ENCODE measurements around the gene CHRNA5.
A peak's percentile ranks its signal among the peaks of the same experiment; 100 is the strongest.

Gene CHRNA5

GRCh38 chr15:78563092-78563491 lies 2.2 kb upstream of the CHRNA5 start:
- Histone ChIP-seq H4K8ac (ENCODE audit: low read length) (no peak overlapping the region), H2BK12ac (ENCODE audit: low read length in 2 of 2) (no peak overlapping the region), H3K27me3 (ENCODE audit: control insufficient read depth in 1 of 2, insufficient read depth in 1 of 2, low read length in 2 of 2) (peaks cover 3 to 36% of the 10 kb centered on the region in 2 experiments), H3K23ac (ENCODE audit: low read length in 2 of 2) (no peak overlapping the region), H3K4me1 (ENCODE audit: control insufficient read depth, insufficient read depth, low read depth, low read length) (peaks cover 6% of the 10 kb centered on the region), H3K4ac (ENCODE audit: low read depth in 1 of 2, low read length in 2 of 2) (no peak overlapping the region), H3K9me3 (ENCODE audit: control insufficient read depth, low read length) (no peaks in the 10 kb centered on the region), H3K36me3 (ENCODE audit: control insufficient read depth in 1 of 2, insufficient read depth in 2 of 2, low read depth in 1 of 2, low read length in 2 of 2) (no peaks in the 10 kb centered on the region), H3K79me1 (replicated peaks; ENCODE audit: low read length, poor library complexity, severe bottlenecking) (no peaks in the 10 kb centered on the region), H3K18ac (ENCODE audit: low read depth in 1 of 2, low read length in 2 of 2) (no peak overlapping the region), H2BK120ac (ENCODE audit: low read depth, low read length) (no peak overlapping the region), H3K9ac (ENCODE audit: low read length) (no peak overlapping the region), H2AK5ac (ENCODE audit: low read length, severe bottlenecking) (no peak overlapping the region), H3K14ac (ENCODE audit: low read length in 2 of 2) (no peak overlapping the region), H2BK5ac (ENCODE audit: low read depth, low read length, poor library complexity, severe bottlenecking) (no peak overlapping the region), H3K27ac (ENCODE audit: low read length, poor library complexity, severe bottlenecking) (no peak overlapping the region), H3K4me3 (ENCODE audit: insufficient read depth in 1 of 2, low read depth in 1 of 2, low read length in 2 of 2) (no peak overlapping the region), H4K91ac (ENCODE audit: low read length) (no peak overlapping the region), H3K4me2 (ENCODE audit: low read length, poor library complexity, severe bottlenecking) (no peak overlapping the region), H2AFZ (ENCODE audit: low read depth, low read length) (no peak overlapping the region), H2BK15ac (ENCODE audit: low read depth, poor library complexity, severe bottlenecking) (no peak overlapping the region)
- DNase-seq = no peak
- 76% methylated on average over 1 of the region's 2 CpGs for WGBS

GRCh38 chr15:78564743-78565096 lies 600 bp upstream of the CHRNA5 start:
- H2AK5ac ChIP-seq (ENCODE audit: low read length, severe bottlenecking) = no peak overlapping the region
- H3K4me2 ChIP-seq (ENCODE audit: low read length, poor library complexity, severe bottlenecking) = peak overlapping the region; percentile 44
- no peaks in the 10 kb centered on the region for H3K9me3 ChIP-seq (ENCODE audit: control insufficient read depth, low read length)
- no peak overlapping the region for H3K4ac ChIP-seq (ENCODE audit: low read depth in 1 of 2, low read length in 2 of 2)
- no peaks in the 10 kb centered on the region for H3K79me1 ChIP-seq (replicated peaks; ENCODE audit: low read length, poor library complexity, severe bottlenecking)
- H3K18ac ChIP-seq (ENCODE audit: low read depth in 1 of 2, low read length in 2 of 2) = no peak overlapping the region
- H3K36me3 ChIP-seq (ENCODE audit: control insufficient read depth in 1 of 2, insufficient read depth in 2 of 2, low read depth in 1 of 2, low read length in 2 of 2) = no peaks in the 10 kb centered on the region
- H3K27ac ChIP-seq (ENCODE audit: low read length, poor library complexity, severe bottlenecking) = no peak overlapping the region
- H3K4me1 ChIP-seq (ENCODE audit: control insufficient read depth, insufficient read depth, low read depth, low read length) = peaks cover 6% of the 10 kb centered on the region
- H2BK120ac ChIP-seq (ENCODE audit: low read depth, low read length) = no peak overlapping the region
- H3K14ac ChIP-seq (ENCODE audit: low read length in 2 of 2) = no peak overlapping the region
- peak overlapping the region in 1 of 2 experiments; percentile 82 for H3K4me3 ChIP-seq (ENCODE audit: insufficient read depth in 1 of 2, low read depth in 1 of 2, low read length in 2 of 2)
- no peak overlapping the region for H2BK12ac ChIP-seq (ENCODE audit: low read length in 2 of 2)
- DNase-seq = no peak
- H3K27me3 ChIP-seq (ENCODE audit: control insufficient read depth in 1 of 2, insufficient read depth in 1 of 2, low read length in 2 of 2) = peaks cover 3 to 40% of the 10 kb centered on the region in 2 experiments
- H4K91ac ChIP-seq (ENCODE audit: low read length) = no peak overlapping the region
- H2BK15ac ChIP-seq (ENCODE audit: low read depth, poor library complexity, severe bottlenecking) = no peak overlapping the region
- H4K8ac ChIP-seq (ENCODE audit: low read length) = no peak overlapping the region
- H3K9ac ChIP-seq (ENCODE audit: low read length) = no peak overlapping the region
- H2BK5ac ChIP-seq (ENCODE audit: low read depth, low read length, poor library complexity, severe bottlenecking) = no peak overlapping the region
- H2AFZ ChIP-seq (ENCODE audit: low read depth, low read length) = peak overlapping the region; percentile 7
- peak overlapping the region in 1 of 2 experiments; percentile 54 for H3K23ac ChIP-seq (ENCODE audit: low read length in 2 of 2)
- 67% methylated on average over 11 of the region's 11 CpGs for WGBS

- Histone ChIP-seq H3K9ac (ENCODE audit: low read length) (peak overlapping the region; percentile 61), H4K8ac (ENCODE audit: low read length) (no peak overlapping the region), H3K4me3 (ENCODE audit: insufficient read depth in 1 of 2, low read depth in 1 of 2, low read length in 2 of 2) (peak overlapping the region; percentile 73 to 82), H3K9me3 (ENCODE audit: control insufficient read depth, low read length) (no peaks in the 10 kb centered on the region), H2AFZ (ENCODE audit: low read depth, low read length) (peak overlapping the region; percentile 83), H3K18ac (ENCODE audit: low read depth in 1 of 2, low read length in 2 of 2) (peak overlapping the region in 1 of 2 experiments; percentile 48), H2BK15ac (ENCODE audit: low read depth, poor library complexity, severe bottlenecking) (no peak overlapping the region), H4K91ac (ENCODE audit: low read length) (no peak overlapping the region), H2BK120ac (ENCODE audit: low read depth, low read length) (no peak overlapping the region), H3K27me3 (ENCODE audit: control insufficient read depth in 1 of 2, insufficient read depth in 1 of 2, low read length in 2 of 2) (peaks cover 3 to 40% of the 10 kb centered on the region in 2 experiments), H3K14ac (ENCODE audit: low read length in 2 of 2) (no peak overlapping the region), H3K23ac (ENCODE audit: low read length in 2 of 2) (no peak overlapping the region), H3K4me2 (ENCODE audit: low read length, poor library complexity, severe bottlenecking) (peak overlapping the region; percentile 96), H2BK12ac (ENCODE audit: low read length in 2 of 2) (no peak overlapping the region), H3K36me3 (ENCODE audit: control insufficient read depth in 1 of 2, insufficient read depth in 2 of 2, low read depth in 1 of 2, low read length in 2 of 2) (no peaks in the 10 kb centered on the region), H3K4me1 (ENCODE audit: control insufficient read depth, insufficient read depth, low read depth, low read length) (peaks cover 6% of the 10 kb centered on the region), H3K4ac (ENCODE audit: low read depth in 1 of 2, low read length in 2 of 2) (no peak overlapping the region), H3K27ac (ENCODE audit: low read length, poor library complexity, severe bottlenecking) (no peak overlapping the region), H2BK5ac (ENCODE audit: low read depth, low read length, poor library complexity, severe bottlenecking) (no peak overlapping the region), H2AK5ac (ENCODE audit: low read length, severe bottlenecking) (no peak overlapping the region), H3K79me1 (replicated peaks; ENCODE audit: low read length, poor library complexity, severe bottlenecking) (no peaks in the 10 kb centered on the region)
- 2% methylated on average over 15 of the region's 19 CpGs for WGBS
- peak; percentile 48 for DNase-seq
Observed at GRCh38 chr15:78565951-78566774, 843 bp downstream of the CHRNA5 start.

GRCh38 chr15:78567531-78567930 lies 2.2 kb downstream of the CHRNA5 start:
- Histone ChIP-seq H2BK15ac (ENCODE audit: low read depth, poor library complexity, severe bottlenecking) (no peak overlapping the region), H3K18ac (ENCODE audit: low read depth in 1 of 2, low read length in 2 of 2) (no peak overlapping the region), H3K23ac (ENCODE audit: low read length in 2 of 2) (no peak overlapping the region), H2BK120ac (ENCODE audit: low read depth, low read length) (no peak overlapping the region), H3K4ac (ENCODE audit: low read depth in 1 of 2, low read length in 2 of 2) (no peak overlapping the region), H4K91ac (ENCODE audit: low read length) (no peak overlapping the region), H2AK5ac (ENCODE audit: low read length, severe bottlenecking) (no peak overlapping the region), H3K9me3 (ENCODE audit: control insufficient read depth, low read length) (no peaks in the 10 kb centered on the region), H3K4me1 (ENCODE audit: control insufficient read depth, insufficient read depth, low read depth, low read length) (peaks cover 6% of the 10 kb centered on the region), H2BK12ac (ENCODE audit: low read length in 2 of 2) (no peak overlapping the region), H3K9ac (ENCODE audit: low read length) (no peak overlapping the region), H3K14ac (ENCODE audit: low read length in 2 of 2) (no peak overlapping the region), H3K27ac (ENCODE audit: low read length, poor library complexity, severe bottlenecking) (no peak overlapping the region), H3K79me1 (replicated peaks; ENCODE audit: low read length, poor library complexity, severe bottlenecking) (no peaks in the 10 kb centered on the region), H3K4me3 (ENCODE audit: insufficient read depth in 1 of 2, low read depth in 1 of 2, low read length in 2 of 2) (no peak overlapping the region), H4K8ac (ENCODE audit: low read length) (no peak overlapping the region), H3K27me3 (ENCODE audit: control insufficient read depth in 1 of 2, insufficient read depth in 1 of 2, low read length in 2 of 2) (peaks cover 3 to 35% of the 10 kb centered on the region in 2 experiments), H2AFZ (ENCODE audit: low read depth, low read length) (no peak overlapping the region), H3K36me3 (ENCODE audit: control insufficient read depth in 1 of 2, insufficient read depth in 2 of 2, low read depth in 1 of 2, low read length in 2 of 2) (no peaks in the 10 kb centered on the region), H3K4me2 (ENCODE audit: low read length, poor library complexity, severe bottlenecking) (no peak overlapping the region), H2BK5ac (ENCODE audit: low read depth, low read length, poor library complexity, severe bottlenecking) (no peak overlapping the region)
- no peak for DNase-seq
- WGBS = 97% methylated on average over 4 of the region's 4 CpGs

All from mesenchymal stem cell (in vitro differentiated cells and primary cell).